HEK293T (cell line): ENCODE measurements around the gene SLC35A4.
A peak's percentile ranks its signal among the peaks of the same experiment; 100 is the strongest.

ENCODE experiments used
- CTCF ChIA-PET: fragments of 350-600 bp; formaldehyde crosslinking; extraction: SDS; loops from one replicate; lab custom pipeline; 2021; ENCODE audit warnings: antibody characterized with exemption, inconsistent platforms; lab: Yijun Ruan, JAX
- POLR2A ChIA-PET: fragments of 350-600 bp; formaldehyde crosslinking; extraction: SDS; loops from one replicate; lab custom pipeline; 2020; ENCODE audit warnings: antibody characterized with exemption, inconsistent platforms; lab: Yijun Ruan, JAX
- DNase-seq: peaks from one replicate; pipeline ENCODE4 v3.0.0; 2012; ENCODE audit warnings: mixed read lengths; ENCODE audit errors: extremely low spot score
- BHLHE40 ChIP-seq: fragments of 450-650 bp; IDR thresholded peaks from 2 replicates; pipeline ENCODE4 v1.6.1; 2016; ENCODE audit warnings: mild to moderate bottlenecking, moderate library complexity, borderline replicate concordance
- CTBP1 ChIP-seq: fragments of 450-650 bp; IDR thresholded peaks from 2 replicates; pipeline ENCODE4 v1.6.1; 2016; ENCODE audit warnings: borderline replicate concordance
- ELF4 ChIP-seq: fragments of 450-650 bp; IDR thresholded peaks from 2 replicates; pipeline ENCODE4 v1.6.1; 2017; ENCODE audit warnings: antibody characterized with exemption
- FOXA1 ChIP-seq: fragments of 450-650 bp; IDR thresholded peaks from 2 replicates; pipeline ENCODE4 v1.6.1; 2016; ENCODE audit warnings: mild to moderate bottlenecking
- FOXK2 ChIP-seq: fragments of 450-650 bp; IDR thresholded peaks from 2 replicates; pipeline ENCODE4 v1.6.1; 2016; ENCODE audit warnings: mild to moderate bottlenecking
- FOXM1 ChIP-seq: fragments of 450-650 bp; IDR thresholded peaks from 2 replicates; pipeline ENCODE4 v1.6.1; 2017; ENCODE audit warnings: mild to moderate bottlenecking, borderline replicate concordance
- HDGF ChIP-seq: fragments of 450-650 bp; IDR thresholded peaks from 2 replicates; pipeline ENCODE4 v1.6.1; 2017; ENCODE audit warnings: antibody characterized with exemption, borderline replicate concordance
- L3MBTL2 ChIP-seq: fragments of 450-650 bp; conservative IDR thresholded peaks from 2 replicates; pipeline ENCODE4 v1.6.1; 2016; ENCODE audit warnings: mild to moderate bottlenecking
- LEF1 ChIP-seq: fragments of 450-650 bp; IDR thresholded peaks from 2 replicates; pipeline ENCODE4 v1.6.1; 2017; ENCODE audit warnings: mild to moderate bottlenecking, borderline replicate concordance
- NFRKB ChIP-seq: fragments of 450-650 bp; IDR thresholded peaks from 2 replicates; pipeline ENCODE4 v1.6.1; 2016; ENCODE audit warnings: mild to moderate bottlenecking, moderate library complexity
- SP1 ChIP-seq: fragments of 450-650 bp; IDR thresholded peaks from 2 replicates; pipeline ENCODE4 v1.6.1; 2017
- SUZ12 ChIP-seq: fragments of 450-650 bp; IDR thresholded peaks from 2 replicates; pipeline ENCODE4 v1.6.1; 2016; ENCODE audit warnings: mild to moderate bottlenecking
- TARDBP ChIP-seq: fragments of 450-650 bp; IDR thresholded peaks from 2 replicates; pipeline ENCODE4 v1.6.1; 2016
- ZNF384 ChIP-seq: fragments of 450-650 bp; IDR thresholded peaks from 2 replicates; pipeline ENCODE4 v1.6.1; 2016
- TF ChIP-seq, protein P1 (sequence below): fragments of 450-650 bp; IDR thresholded peaks from 2 replicates; pipeline ENCODE4 v1.6.1; 2016

The SLC35A4 gene

DNA sequence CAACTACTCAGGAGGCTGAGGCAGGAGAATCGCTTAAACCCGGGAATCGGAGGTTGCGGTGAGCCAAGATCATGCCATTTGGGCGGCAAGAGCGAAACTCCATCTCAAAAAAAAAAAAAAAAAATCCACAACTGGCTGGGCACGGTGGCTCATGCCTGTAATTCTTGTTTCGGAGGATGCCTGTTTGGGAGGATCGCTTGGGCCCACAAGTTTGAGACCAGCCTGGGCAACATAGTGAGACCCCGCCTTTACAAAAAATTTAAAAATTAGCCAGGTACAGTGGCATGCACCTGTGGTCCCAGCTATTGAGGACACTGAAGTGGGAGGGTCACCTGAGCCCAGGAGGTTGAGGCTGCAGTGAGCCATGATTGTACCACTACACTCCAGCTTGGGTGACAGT is 19.0 kb upstream of the SLC35A4 start:
- TF ChIP-seq BHLHE40 (no peak), NFRKB (no peak), LEF1 (no peak), FOXK2 (no peak), FOXA1 (no peak), TARDBP (no peak), ZNF384 (no peak), SUZ12 (no peak), L3MBTL2 (no peak)
- TF ChIP-seq, protein P1, sequence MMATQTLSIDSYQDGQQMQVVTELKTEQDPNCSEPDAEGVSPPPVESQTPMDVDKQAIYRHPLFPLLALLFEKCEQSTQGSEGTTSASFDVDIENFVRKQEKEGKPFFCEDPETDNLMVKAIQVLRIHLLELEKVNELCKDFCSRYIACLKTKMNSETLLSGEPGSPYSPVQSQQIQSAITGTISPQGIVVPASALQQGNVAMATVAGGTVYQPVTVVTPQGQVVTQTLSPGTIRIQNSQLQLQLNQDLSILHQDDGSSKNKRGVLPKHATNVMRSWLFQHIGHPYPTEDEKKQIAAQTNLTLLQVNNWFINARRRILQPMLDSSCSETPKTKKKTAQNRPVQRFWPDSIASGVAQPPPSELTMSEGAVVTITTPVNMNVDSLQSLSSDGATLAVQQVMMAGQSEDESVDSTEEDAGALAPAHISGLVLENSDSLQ, result no peak
- DNase-seq, result no peak
- ChIA-PET POLR2A (interaction anchor here (4.5 kb wide), 1 partner anchor 12 kb away, joined by 33 read pairs; the partner anchor contains the start of gene SRA1), CTCF (interaction anchor here (0.5 to 0.6 kb wide), 2 partner anchors 270 to 1023 kb away, joined by 3 to 5 read pairs; no protein-coding TSS in a partner anchor)

DNA sequence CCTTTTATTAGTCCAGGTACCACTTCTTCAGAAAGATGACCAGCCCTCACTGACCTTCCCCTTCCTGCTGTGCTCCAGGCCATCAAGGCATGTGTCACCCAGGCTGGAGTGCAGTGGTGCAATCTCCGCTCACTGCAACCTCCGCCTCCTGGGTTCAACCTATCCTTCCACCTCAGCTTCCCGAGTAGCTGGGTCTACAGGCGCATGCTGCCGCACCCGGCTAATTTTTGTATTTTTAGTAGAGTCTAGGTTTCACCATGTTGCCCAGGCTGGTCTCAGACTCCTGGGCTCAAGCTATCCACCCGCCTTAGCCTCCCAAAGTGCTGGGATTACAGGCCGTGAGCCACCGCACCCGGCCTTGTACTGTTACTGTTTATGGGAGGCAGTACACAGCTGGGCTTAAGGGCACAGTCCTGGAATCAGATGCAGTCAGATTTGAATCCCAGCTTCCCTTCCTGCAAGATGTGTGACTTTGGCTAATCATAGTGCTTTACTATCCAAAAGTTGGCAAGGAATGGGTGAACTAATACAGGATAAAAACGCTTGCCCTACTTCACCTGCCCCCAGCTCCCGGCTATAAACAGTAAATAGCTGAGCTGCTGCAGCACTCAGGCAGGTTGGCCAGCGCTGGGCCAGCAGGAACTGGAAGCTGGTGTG is 17.6 kb upstream of the SLC35A4 start:
- ChIA-PET POLR2A (interaction anchor here (1.0 to 4.5 kb wide), 5 partner anchors 11 to 372 kb away, joined by 3 to 33 read pairs (median 4); partner anchors contain the start of genes CYSTM1, HARS1, HARS2 and IK), CTCF (no interaction called here)
- DNase-seq, result no peak
- no peak for TF ChIP-seq TARDBP
- TF ChIP-seq SP1, result no peak
- no peak for TF ChIP-seq LEF1

DNA sequence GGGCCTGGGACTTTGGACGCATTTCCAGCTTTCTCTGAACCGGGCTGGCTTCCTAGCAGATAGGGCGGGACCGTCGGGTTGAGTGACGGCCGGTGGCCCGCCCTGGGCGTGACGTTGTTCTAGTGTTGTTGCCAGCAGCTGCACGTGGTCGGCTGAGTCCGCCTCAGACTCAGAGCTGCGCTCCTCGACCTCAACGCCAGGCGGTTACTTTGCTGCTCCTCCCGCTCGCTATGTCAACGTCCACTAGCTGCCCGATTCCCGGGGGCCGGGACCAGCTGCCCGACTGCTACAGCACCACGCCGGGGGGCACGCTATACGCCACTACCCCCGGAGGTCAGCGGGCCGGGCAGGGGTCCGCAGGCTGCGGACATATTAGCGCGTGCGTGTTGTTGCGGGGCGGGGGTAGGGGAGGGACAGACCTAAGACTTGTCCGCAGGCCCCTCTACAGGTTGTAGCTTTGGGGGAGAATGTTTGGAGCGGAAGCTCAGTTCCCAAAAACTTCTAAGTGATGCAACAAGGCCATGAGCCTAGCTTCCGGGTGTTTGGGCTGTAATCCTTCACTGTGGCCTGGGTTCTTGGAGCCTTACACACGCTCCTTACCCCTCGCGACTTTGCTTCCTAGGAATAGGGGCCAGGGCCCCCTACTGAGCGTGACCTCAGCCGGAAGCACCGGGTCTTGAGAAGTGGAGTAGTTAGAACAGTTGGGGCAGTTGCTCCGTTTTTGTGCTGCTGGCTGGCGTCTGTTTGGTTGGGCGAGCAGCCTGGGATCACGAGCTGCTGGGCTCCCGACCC is 16.9 kb upstream of the SLC35A4 start, which contains the start of gene EIF4EBP3:
Gene EIF4EBP3, plus strand, starts transcription at position 155 of the 792 bp plus-strand sequence. Its CDS starts 76 bp downstream, at position 231.
- no peak for TF ChIP-seq LEF1
- TF ChIP-seq, protein P1, result peak; percentile 79
- POLR2A ChIA-PET, result interaction anchor here (1.0 to 4.5 kb wide), 6 partner anchors 10 to 373 kb away, joined by 3 to 33 read pairs (median 4); partner anchors contain the start of genes APBB3, CYSTM1, HARS1 and HARS2
- CTCF ChIA-PET, result no interaction called here
- no peak for DNase-seq

DNA sequence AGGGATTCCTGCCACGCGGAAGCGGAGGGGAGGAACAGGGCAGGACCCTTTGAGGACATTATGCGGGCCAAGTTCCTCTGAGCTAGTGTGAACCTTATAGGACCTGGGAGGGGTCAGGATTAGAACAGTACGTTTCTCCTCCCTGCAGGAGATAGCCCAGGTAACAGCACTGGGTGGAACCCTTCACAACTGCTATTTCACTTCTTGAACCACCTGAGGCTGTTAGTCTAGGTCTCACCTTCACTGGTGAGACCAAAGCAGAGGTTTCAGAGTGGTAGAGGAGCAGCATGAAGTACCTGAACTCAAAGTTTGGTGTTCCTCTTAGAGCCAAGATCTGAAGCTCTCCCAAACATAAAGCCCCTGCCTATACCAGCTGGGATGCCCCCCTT is 16.3 kb upstream of the SLC35A4 start:
- CTCF ChIA-PET, result no interaction called here

DNA sequence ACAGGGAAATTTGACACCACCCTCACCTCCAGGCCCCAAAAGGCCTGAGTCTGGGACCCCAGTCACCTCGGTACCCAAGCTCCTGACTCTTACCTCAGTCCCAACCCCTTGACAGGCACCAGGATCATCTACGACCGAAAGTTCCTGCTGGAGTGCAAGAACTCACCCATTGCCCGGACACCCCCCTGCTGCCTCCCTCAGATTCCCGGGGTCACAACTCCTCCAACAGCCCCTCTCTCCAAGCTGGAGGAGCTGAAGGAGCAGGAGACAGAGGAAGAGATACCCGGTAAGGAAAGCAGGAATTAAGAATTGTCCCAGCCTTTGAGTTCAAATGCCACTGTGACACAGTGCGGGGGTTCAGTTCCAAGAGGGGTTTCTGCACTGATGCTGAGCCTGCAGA is 15.8 kb upstream of the SLC35A4 start:
- DNase-seq, result no peak
- ChIA-PET POLR2A (interaction anchor here (1.7 to 4.5 kb wide), 2 partner anchors 9 to 142 kb away, joined by 5 to 33 read pairs; partner anchors contain the start of genes HARS1, HARS2 and SRA1), CTCF (no interaction called here)
- no peak for TF ChIP-seq FOXK2
- no peak for TF ChIP-seq BHLHE40
- TF ChIP-seq ELF4, result no peak
- TF ChIP-seq L3MBTL2, result no peak
- TF ChIP-seq FOXM1, result no peak
- no peak for TF ChIP-seq LEF1
- no peak for TF ChIP-seq TARDBP

More for the DNA sequence above, 16.3 kb upstream of the SLC35A4 start:
- POLR2A ChIA-PET, result interaction anchor here (1.2 to 4.5 kb wide), 4 partner anchors 10 to 143 kb away, joined by 3 to 33 read pairs (median 4); partner anchors contain the start of genes APBB3, HARS1, HARS2 and IK
- DNase-seq, result no peak
- TF ChIP-seq SUZ12 (no peak), NFRKB (no peak), CTBP1 (no peak), TARDBP (no peak), FOXK2 (no peak), FOXM1 (no peak), HDGF (no peak)

DNA sequence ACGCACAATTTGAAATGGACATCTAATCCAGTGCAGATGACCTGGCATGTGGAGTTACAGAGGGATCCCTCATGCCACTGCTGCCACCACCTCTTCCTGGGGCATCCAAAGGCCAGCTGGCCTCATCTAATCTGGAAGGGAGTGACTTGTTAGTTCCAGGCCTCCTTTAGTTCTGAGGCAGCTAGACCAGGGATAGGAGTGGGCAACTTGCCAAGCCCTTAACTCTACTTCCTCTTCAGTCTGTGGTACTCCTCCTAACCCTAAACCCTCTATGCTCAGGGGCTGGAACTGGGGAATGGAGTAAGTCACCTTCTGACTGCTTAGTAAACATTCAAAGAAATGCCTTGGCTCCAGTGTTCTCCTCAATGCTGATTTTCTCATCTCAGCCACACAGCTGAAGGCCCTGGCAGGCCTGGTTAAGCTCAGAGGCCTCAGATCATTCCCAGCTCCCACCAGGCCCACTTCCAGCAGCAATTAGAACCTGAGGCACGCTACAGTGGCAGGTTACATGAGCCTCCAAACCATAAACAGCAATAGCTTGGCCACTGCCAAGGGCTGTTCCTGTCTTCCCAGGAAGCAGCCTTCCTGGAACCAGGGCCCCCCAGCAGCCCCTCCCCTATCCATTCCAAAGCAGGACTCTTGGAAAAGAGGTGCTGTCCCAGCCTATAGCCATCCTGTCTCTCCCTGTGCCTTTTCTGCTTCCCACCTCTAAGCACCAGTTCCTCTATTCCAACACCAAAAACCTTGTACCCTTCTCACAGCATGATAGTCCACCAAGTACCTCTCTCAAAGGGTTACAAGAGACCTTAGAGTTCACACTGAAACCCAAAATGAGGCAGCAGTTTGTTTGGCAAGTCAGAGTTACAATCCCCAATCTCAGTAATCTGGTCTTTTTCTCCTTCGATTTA is 15.1 kb upstream of the SLC35A4 start:
- CTCF ChIA-PET, result no interaction called here
- POLR2A ChIA-PET, result interaction anchor here (4.5 kb wide), 1 partner anchor 8 kb away, joined by 33 read pairs; the partner anchor contains the start of gene SRA1
- no peak for DNase-seq
- TF ChIP-seq LEF1, result no peak
- no peak for TF ChIP-seq FOXK2
- TF ChIP-seq TARDBP, result no peak
- TF ChIP-seq, protein P1, result no peak
- TF ChIP-seq L3MBTL2, result no peak
